Measurements from ENCODE around the gene THBS2.
A peak's percentile ranks its signal among the peaks of the same experiment; 100 is the strongest.
"Not testable (repeated sequence)": the region's sequence is repeated elsewhere in the genome, so short reads cannot be mapped to it uniquely, and the experiment has no call there.

Gene THBS2

GRCh38 chr6:169230946-169231789 lies 22.5 kb downstream of the THBS2 start:
- no peak for DNase-seq (ENCODE audit: low spot score)

GRCh38 chr6:169230322-169230665 lies 23.4 kb downstream of the THBS2 start:
- DNase-seq (ENCODE audit: low spot score), result no peak

- DNase-seq (ENCODE audit: low spot score), result no peak
Measured at GRCh38 chr6:169229615-169230321, 23.9 kb downstream of the THBS2 start.

- no peak for DNase-seq (ENCODE audit: low spot score)
Measured at GRCh38 chr6:169227116-169227515, 26.5 kb downstream of the THBS2 start.

GRCh38 chr6:169225887-169226286 lies 27.8 kb downstream of the THBS2 start:
- no peak for DNase-seq (ENCODE audit: low spot score)

- no peak for DNase-seq (ENCODE audit: low spot score)
Measured at GRCh38 chr6:169225131-169225576, 28.5 kb downstream of the THBS2 start.

GRCh38 chr6:169224716-169225115 lies 28.9 kb downstream of the THBS2 start:
- no peak for DNase-seq (ENCODE audit: low spot score)

GRCh38 chr6:169224185-169224695 lies 29.4 kb downstream of the THBS2 start:
- DNase-seq (ENCODE audit: low spot score), result no peak

- DNase-seq (ENCODE audit: low spot score), result no peak
Measured at GRCh38 chr6:169223006-169223405, 30.6 kb downstream of the THBS2 start.

GRCh38 chr6:169222126-169222525 lies 31.5 kb downstream of the THBS2 start:
- DNase-seq (ENCODE audit: low spot score), result no peak

GRCh38 chr6:169221264-169221663 lies 32.4 kb downstream of the THBS2 start:
- no peak for DNase-seq (ENCODE audit: low spot score)

- no peak for DNase-seq (ENCODE audit: low spot score)
Measured at GRCh38 chr6:169220068-169220964, 33.3 kb downstream of the THBS2 start.

- no peak for DNase-seq (ENCODE audit: low spot score)
Measured at GRCh38 chr6:169217972-169218371, 35.7 kb downstream of the THBS2 start.

GRCh38 chr6:169216830-169217229 lies 36.8 kb downstream of the THBS2 start:
- no peak for DNase-seq (ENCODE audit: low spot score)

GRCh38 chr6:169215201-169215681 lies 38.4 kb downstream of the THBS2 start:
- no peak for DNase-seq (ENCODE audit: low spot score)

- not testable (repeated sequence) for DNase-seq (ENCODE audit: low spot score)
Measured at GRCh38 chr6:169214789-169215188, 38.9 kb downstream of the THBS2 start.

GRCh38 chr6:169213814-169214520 lies 39.7 kb downstream of the THBS2 start:
- DNase-seq (ENCODE audit: low spot score), result no peak

- DNase-seq (ENCODE audit: low spot score), result peak; percentile 45
Measured at GRCh38 chr6:169212897-169213813, 40.5 kb downstream of the THBS2 start.

GRCh38 chr6:169212436-169212835 lies 41.2 kb downstream of the THBS2 start:
- DNase-seq (ENCODE audit: low spot score), result no peak

GRCh38 chr6:169211881-169212280 lies 41.8 kb downstream of the THBS2 start:
- DNase-seq (ENCODE audit: low spot score), result no peak

Data from hematopoietic multipotent progenitor cell treated with erythropoietin and hydrocortisone succinate and interleukin-3 and kit ligand, for 15 days (in vitro differentiated cells).